WTC11 (cell line): ENCODE data around the gene CASKIN2. TPM values are rescaled to one million over a fixed set of nuclear protein-coding genes. Genes with fewer than 3 reads are reported as not detected.
A peak's percentile ranks its signal among the peaks of the same experiment; 100 is the strongest.

Experiments used
- ATAC-seq: fragments of 200-7000 bp; cut with Tn5 transposase; 2 replicates; pipeline ENCODE4 v1.10.0; 2021; ENCODE audit warnings: mild to moderate bottlenecking, moderate library complexity
- CTCF ChIA-PET: fragments of 300-600 bp; sonication (Branson Sonifier 250); formaldehyde crosslinking; loops from one replicate; lab custom pipeline; 2021; ENCODE audit warnings: antibody characterized with exemption; lab: Charles Lee
- POLR2A ChIA-PET: fragments of 350-600 bp; sonication (Branson Sonifier 250); formaldehyde crosslinking; loops from one replicate; lab custom pipeline; 2021; ENCODE audit warnings: antibody characterized with exemption; lab: Charles Lee
- DNase-seq: peaks from one replicate; pipeline ENCODE4 v3.0.0; 2021; ENCODE audit warnings: low spot score
- H3K27ac Mint-ChIP-seq: 2 replicates; pipeline ENCODE4 v1.8.0; 2021; ENCODE audit warnings: mixed read lengths
- H3K27me3 Mint-ChIP-seq: 2 replicates; pipeline ENCODE4 v1.8.0; 2021; ENCODE audit warnings: low read depth, mild to moderate bottlenecking, moderate library complexity, mixed read lengths
- H3K36me3 Mint-ChIP-seq: 2 replicates; pipeline ENCODE4 v1.8.0; 2021; ENCODE audit warnings: mixed read lengths
- H3K4me1 Mint-ChIP-seq: 2 replicates; pipeline ENCODE4 v1.8.0; 2022; ENCODE audit warnings: mixed read lengths
- H3K4me3 Mint-ChIP-seq: 2 replicates; pipeline ENCODE4 v1.8.0; 2021; ENCODE audit warnings: mild to moderate bottlenecking, moderate library complexity, mixed read lengths
- H3K9me3 Mint-ChIP-seq: 2 replicates; pipeline ENCODE4 v1.8.0; 2021; ENCODE audit warnings: mixed read lengths
- GTF2I ChIP-seq: fragments of 250-450 bp; sonication (Bioruptor Pico); conservative IDR thresholded peaks from 2 replicates; pipeline ENCODE4 v1.4.0; 2021; ENCODE audit warnings: mild to moderate bottlenecking
- IRF2 ChIP-seq: sonication (generic); formaldehyde crosslinking; IDR thresholded peaks from 2 replicates; pipeline ENCODE4 v1.8.0; 2022; ENCODE audit warnings: low read depth, missing genetic modification reagents, borderline replicate concordance
- MXD4 ChIP-seq: fragments of 250-450 bp; sonication (Bioruptor Pico); IDR thresholded peaks from 2 replicates; pipeline ENCODE4 v1.8.0; 2021; ENCODE audit warnings: mild to moderate bottlenecking, moderate library complexity, borderline replicate concordance
- NFATC4 ChIP-seq: fragments of 250-450 bp; sonication (Bioruptor Pico); IDR thresholded peaks from 2 replicates; pipeline ENCODE4 v1.9.0; 2021; ENCODE audit warnings: mild to moderate bottlenecking
- SP1 ChIP-seq: sonication (generic); formaldehyde crosslinking; conservative IDR thresholded peaks from 2 replicates; pipeline ENCODE4 v1.8.1; 2022; ENCODE audit warnings: missing genetic modification reagents
- USF2 ChIP-seq: sonication (generic); formaldehyde crosslinking; IDR thresholded peaks from 2 replicates; pipeline ENCODE4 v1.8.1; 2023; ENCODE audit warnings: mild to moderate bottlenecking, missing genetic modification reagents, moderate library complexity
- ZSCAN18 ChIP-seq: fragments of 250-450 bp; sonication (Bioruptor Pico); IDR thresholded peaks from 2 replicates; pipeline ENCODE4 v2.1.2; 2022; ENCODE audit warnings: mild to moderate bottlenecking, moderate library complexity
- total RNA-seq: library from RNA; stranded (reverse); gene quantifications from 3 replicates; pipeline ENCODE4 v1.2.3, GENCODE V29; 2021
- TF ChIP-seq, protein P1 (sequence below): sonication (generic); formaldehyde crosslinking; IDR thresholded peaks from 2 replicates; pipeline ENCODE4 v1.8.0; 2023; ENCODE audit warnings: missing genetic modification reagents, mild to moderate bottlenecking, borderline replicate concordance
- TF ChIP-seq, protein P2 (sequence below): fragments of 200-600 bp; IDR thresholded peaks from 2 replicates; pipeline ENCODE4 v1.8.0; 2022; ENCODE audit warnings: antibody characterized with exemption
- TF ChIP-seq, protein P3 (sequence below): sonication (generic); formaldehyde crosslinking; IDR thresholded peaks from 2 replicates; pipeline ENCODE4 v1.8.1; 2022; ENCODE audit warnings: missing genetic modification reagents, borderline replicate concordance

Gene CASKIN2
- total RNA-seq, 1 experiment from 2014 or later: 31.9 TPM

GRCh38 chr17:75512926-75513640, 2.3 kb downstream of the CASKIN2 start:
- H3K4me3 Mint-ChIP-seq: peak overlapping the region; percentile 14; the same call in 1 of the 2 replicates
- no peak for DNase-seq
- no peak overlapping the region for H3K27ac Mint-ChIP-seq
- no peaks in the 10 kb centered on the region for H3K9me3 Mint-ChIP-seq
- TF ChIP-seq, protein P1, sequence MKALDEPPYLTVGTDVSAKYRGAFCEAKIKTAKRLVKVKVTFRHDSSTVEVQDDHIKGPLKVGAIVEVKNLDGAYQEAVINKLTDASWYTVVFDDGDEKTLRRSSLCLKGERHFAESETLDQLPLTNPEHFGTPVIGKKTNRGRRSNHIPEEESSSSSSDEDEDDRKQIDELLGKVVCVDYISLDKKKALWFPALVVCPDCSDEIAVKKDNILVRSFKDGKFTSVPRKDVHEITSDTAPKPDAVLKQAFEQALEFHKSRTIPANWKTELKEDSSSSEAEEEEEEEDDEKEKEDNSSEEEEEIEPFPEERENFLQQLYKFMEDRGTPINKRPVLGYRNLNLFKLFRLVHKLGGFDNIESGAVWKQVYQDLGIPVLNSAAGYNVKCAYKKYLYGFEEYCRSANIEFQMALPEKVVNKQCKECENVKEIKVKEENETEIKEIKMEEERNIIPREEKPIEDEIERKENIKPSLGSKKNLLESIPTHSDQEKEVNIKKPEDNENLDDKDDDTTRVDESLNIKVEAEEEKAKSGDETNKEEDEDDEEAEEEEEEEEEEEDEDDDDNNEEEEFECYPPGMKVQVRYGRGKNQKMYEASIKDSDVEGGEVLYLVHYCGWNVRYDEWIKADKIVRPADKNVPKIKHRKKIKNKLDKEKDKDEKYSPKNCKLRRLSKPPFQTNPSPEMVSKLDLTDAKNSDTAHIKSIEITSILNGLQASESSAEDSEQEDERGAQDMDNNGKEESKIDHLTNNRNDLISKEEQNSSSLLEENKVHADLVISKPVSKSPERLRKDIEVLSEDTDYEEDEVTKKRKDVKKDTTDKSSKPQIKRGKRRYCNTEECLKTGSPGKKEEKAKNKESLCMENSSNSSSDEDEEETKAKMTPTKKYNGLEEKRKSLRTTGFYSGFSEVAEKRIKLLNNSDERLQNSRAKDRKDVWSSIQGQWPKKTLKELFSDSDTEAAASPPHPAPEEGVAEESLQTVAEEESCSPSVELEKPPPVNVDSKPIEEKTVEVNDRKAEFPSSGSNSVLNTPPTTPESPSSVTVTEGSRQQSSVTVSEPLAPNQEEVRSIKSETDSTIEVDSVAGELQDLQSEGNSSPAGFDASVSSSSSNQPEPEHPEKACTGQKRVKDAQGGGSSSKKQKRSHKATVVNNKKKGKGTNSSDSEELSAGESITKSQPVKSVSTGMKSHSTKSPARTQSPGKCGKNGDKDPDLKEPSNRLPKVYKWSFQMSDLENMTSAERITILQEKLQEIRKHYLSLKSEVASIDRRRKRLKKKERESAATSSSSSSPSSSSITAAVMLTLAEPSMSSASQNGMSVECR (CRISPR knock-in tag): no peak
- 0 out of 2 replicates have a peak, but pooled peaks have one; percentile 21 for TF ChIP-seq GTF2I (CRISPR knock-in tag)
- H3K4me1 Mint-ChIP-seq: peaks cover 16% of the 10 kb centered on the region
- POLR2A ChIA-PET: interaction anchor here (0.7 kb wide), 1 partner anchor 366 kb away, joined by 4 read pairs; no protein-coding TSS in a partner anchor
- no peak for ATAC-seq
- H3K27me3 Mint-ChIP-seq: no peaks in the 10 kb centered on the region
- CTCF ChIA-PET: interaction anchor here (1.4 to 1.7 kb wide), 3 partner anchors 88 to 235 kb away, joined by 3 to 5 read pairs (median 4); partner anchors contain the start of gene SMIM5
- peaks cover 11% of the 10 kb centered on the region for H3K36me3 Mint-ChIP-seq

DNA sequence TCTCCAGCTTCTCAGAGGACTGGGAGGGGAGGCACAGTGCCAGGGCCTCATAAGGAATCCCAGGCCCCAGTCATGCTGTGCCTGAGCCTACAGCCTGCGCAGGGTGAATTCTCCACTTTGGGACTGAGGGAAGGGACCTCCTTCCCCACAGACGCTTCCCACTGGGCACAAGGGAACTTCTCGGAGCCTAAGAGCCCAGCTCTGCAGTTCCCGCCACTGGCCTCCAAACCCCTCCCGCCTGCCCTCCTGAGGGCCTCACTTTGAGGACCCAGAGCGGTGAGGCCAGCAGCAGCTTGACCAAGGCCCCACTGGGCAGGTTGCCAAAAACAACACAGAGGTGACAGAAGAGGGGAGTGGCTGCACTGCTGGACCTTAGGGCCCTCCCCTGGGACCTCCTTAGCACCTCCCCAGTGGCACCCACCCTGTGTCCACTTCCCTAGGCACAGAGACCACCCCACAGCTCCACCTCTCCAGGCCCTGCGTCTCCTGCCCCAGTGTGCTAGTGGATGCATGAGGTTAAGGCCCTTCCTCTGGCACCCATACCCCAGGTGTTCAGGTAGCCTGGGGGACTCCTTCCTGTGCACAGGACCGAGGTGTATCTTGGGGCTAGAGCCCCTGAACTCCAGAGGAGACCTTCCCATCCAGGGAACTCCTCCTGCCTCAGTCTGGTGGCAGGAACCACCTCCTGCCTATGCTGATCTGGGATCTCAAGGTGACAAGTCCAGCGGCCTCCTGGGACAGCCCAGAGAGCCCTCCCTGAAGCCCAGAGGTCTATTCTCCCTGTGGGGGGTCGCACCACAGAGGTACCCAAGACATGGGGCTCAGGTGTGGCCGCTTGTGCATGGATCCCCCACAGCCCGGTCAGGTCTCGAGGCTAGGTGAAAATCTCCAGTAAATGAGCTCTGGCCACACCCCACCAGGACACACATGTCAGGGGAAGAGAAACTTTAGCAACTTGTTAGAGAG, 3.4 kb downstream of the CASKIN2 start:
- ChIA-PET CTCF (interaction anchor here (0.7 to 1.7 kb wide), 4 partner anchors 89 to 236 kb away, joined by 3 to 5 read pairs (median 4); partner anchors contain the start of gene SMIM5), POLR2A (interaction anchor here (0.7 kb wide), 1 partner anchor 367 kb away, joined by 4 read pairs; no protein-coding TSS in a partner anchor)
- Mint-ChIP-seq H3K4me1 (peaks cover 9% of the 10 kb centered on the region; the same call in 1 of the 2 replicates), H3K4me3 (no peak overlapping the region), H3K27me3 (no peaks in the 10 kb centered on the region), H3K27ac (no peak overlapping the region), H3K9me3 (no peaks in the 10 kb centered on the region), H3K36me3 (peaks cover 5% of the 10 kb centered on the region; the same call in 1 of the 2 replicates)
- ATAC-seq (no peak), DNase-seq (no peak)
- no peak for TF ChIP-seq NFATC4 (CRISPR knock-in tag)
- TF ChIP-seq, protein P2, sequence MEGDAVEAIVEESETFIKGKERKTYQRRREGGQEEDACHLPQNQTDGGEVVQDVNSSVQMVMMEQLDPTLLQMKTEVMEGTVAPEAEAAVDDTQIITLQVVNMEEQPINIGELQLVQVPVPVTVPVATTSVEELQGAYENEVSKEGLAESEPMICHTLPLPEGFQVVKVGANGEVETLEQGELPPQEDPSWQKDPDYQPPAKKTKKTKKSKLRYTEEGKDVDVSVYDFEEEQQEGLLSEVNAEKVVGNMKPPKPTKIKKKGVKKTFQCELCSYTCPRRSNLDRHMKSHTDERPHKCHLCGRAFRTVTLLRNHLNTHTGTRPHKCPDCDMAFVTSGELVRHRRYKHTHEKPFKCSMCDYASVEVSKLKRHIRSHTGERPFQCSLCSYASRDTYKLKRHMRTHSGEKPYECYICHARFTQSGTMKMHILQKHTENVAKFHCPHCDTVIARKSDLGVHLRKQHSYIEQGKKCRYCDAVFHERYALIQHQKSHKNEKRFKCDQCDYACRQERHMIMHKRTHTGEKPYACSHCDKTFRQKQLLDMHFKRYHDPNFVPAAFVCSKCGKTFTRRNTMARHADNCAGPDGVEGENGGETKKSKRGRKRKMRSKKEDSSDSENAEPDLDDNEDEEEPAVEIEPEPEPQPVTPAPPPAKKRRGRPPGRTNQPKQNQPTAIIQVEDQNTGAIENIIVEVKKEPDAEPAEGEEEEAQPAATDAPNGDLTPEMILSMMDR: no peak
- TF ChIP-seq ZSCAN18: no peak

DNA sequence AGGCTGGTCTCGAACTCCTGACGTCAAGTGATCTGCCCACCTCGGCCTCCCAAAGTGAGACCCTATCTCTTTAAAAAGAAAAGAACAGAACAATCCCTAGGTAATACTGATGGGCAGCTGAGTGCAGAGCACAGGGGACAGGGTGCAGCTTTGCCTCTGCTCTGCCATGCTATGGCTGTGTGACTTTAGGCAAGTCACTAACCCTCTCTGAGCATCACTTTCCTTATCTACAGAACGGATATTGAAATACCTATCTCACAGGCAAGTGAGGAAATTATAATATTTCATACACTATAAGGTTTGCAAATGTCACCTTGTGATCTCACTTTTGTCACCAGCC, 4.1 kb downstream of the CASKIN2 start:
- H3K36me3 Mint-ChIP-seq: peaks cover 5% of the 10 kb centered on the region; the same call in 1 of the 2 replicates
- ATAC-seq: no peak
- no peaks in the 10 kb centered on the region for H3K27me3 Mint-ChIP-seq
- no peak for DNase-seq
- no peak overlapping the region for H3K4me3 Mint-ChIP-seq
- no peak overlapping the region for H3K27ac Mint-ChIP-seq
- peaks cover 9% of the 10 kb centered on the region; the same call in 1 of the 2 replicates for H3K4me1 Mint-ChIP-seq
- ChIA-PET CTCF (interaction anchor here (0.7 to 1.6 kb wide), 2 partner anchors 90 to 237 kb away, joined by 3 to 4 read pairs; no protein-coding TSS in a partner anchor), POLR2A (no interaction called here)
- H3K9me3 Mint-ChIP-seq: no peaks in the 10 kb centered on the region
- TF ChIP-seq MXD4 (CRISPR knock-in tag): no peak
- no peak for TF ChIP-seq USF2 (CRISPR knock-in tag)
- TF ChIP-seq SP1: no peak
- TF ChIP-seq IRF2 (CRISPR knock-in tag): no peak
- TF ChIP-seq ZSCAN18: no peak
- TF ChIP-seq, protein P3, sequence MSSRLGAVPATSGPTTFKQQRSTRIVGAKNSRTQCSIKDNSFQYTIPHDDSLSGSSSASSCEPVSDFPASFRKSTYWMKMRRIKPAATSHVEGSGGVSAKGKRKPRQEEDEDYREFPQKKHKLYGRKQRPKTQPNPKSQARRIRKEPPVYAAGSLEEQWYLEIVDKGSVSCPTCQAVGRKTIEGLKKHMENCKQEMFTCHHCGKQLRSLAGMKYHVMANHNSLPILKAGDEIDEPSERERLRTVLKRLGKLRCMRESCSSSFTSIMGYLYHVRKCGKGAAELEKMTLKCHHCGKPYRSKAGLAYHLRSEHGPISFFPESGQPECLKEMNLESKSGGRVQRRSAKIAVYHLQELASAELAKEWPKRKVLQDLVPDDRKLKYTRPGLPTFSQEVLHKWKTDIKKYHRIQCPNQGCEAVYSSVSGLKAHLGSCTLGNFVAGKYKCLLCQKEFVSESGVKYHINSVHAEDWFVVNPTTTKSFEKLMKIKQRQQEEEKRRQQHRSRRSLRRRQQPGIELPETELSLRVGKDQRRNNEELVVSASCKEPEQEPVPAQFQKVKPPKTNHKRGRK (CRISPR knock-in tag): no peak
